Testis (tissue), 2 donors: Measurements from ENCODE around the gene GNA14.

Experiments
- POLR2A ChIP-seq: fragments of 450-650 bp; IDR thresholded peaks from one replicate; pipeline ENCODE4 v1.6.1; 2017; ENCODE audit warnings: antibody characterized with exemption, mild to moderate bottlenecking, moderate library complexity
- TF ChIP-seq, protein P1 (sequence below), 3 experiments: fragments of 450-650 bp in 2 of 3; fragments of 200-600 bp in 1 of 3; sonication (generic) in 1 of 3; IDR thresholded peaks; one replicate each; pipeline ENCODE4 v1.5.1; 2016 to 2019; ENCODE audit warnings: antibody characterized with exemption in 3 of 3, mild to moderate bottlenecking in 2 of 3, moderate library complexity in 1 of 3

DNA sequence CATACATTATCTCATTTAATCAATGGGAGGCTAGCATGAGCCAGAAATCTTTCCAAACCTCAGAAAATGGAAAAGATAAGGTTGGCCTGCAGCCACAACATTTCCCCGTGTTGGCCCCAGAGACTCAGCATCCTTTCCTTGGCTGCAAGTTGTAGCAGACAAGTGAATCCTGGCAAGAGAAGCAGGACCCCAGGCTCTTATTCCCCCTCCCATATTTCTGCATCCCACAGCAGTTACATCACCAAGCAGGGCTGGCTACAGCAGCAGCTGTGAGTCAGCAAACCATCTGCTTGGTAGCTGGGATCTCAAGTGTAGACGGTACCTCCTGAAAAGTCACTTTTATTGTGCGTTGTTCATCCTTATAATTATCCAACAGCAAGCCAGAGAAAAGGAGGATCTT lies 212.4 kb downstream of the GNA14 start:
- no peak for TF ChIP-seq POLR2A
- TF ChIP-seq, protein P1, sequence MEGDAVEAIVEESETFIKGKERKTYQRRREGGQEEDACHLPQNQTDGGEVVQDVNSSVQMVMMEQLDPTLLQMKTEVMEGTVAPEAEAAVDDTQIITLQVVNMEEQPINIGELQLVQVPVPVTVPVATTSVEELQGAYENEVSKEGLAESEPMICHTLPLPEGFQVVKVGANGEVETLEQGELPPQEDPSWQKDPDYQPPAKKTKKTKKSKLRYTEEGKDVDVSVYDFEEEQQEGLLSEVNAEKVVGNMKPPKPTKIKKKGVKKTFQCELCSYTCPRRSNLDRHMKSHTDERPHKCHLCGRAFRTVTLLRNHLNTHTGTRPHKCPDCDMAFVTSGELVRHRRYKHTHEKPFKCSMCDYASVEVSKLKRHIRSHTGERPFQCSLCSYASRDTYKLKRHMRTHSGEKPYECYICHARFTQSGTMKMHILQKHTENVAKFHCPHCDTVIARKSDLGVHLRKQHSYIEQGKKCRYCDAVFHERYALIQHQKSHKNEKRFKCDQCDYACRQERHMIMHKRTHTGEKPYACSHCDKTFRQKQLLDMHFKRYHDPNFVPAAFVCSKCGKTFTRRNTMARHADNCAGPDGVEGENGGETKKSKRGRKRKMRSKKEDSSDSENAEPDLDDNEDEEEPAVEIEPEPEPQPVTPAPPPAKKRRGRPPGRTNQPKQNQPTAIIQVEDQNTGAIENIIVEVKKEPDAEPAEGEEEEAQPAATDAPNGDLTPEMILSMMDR (IDR thresholded peaks at IDR 0.05), result no peak
